ENCODE data around the gene UBE2R2. TPM values are rescaled to one million over a fixed set of nuclear protein-coding genes. Genes with fewer than 3 reads are reported as not detected.
A peak's percentile ranks its signal among the peaks of the same experiment; 100 is the strongest.
"Not testable (repeated sequence)": the region's sequence is repeated elsewhere in the genome, so short reads cannot be mapped to it uniquely, and the experiment has no call there.

The UBE2R2 gene
- polyA plus RNA-seq, 3 donors from 2014 or later = 13.9 to 21.9 (median 18.0) TPM

DNA sequence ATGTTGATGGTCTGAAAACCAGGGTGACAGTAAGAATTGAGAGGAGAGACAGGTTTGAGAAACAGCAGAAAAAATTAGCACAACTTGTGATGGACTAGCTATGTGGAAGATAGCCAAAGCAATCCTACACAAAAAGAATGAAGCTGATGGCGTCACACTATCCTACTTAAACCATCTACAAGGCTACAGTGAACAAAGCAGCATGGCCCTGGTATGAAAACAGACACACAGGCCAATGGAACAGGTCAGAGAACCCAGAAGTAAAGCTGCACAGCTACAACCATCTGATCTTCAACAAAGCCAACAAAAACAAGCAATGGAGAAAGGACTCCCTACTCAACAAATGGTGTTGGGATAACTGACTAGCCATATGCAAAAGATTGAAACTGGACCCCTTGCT is 7.5 kb upstream of the UBE2R2 start:
- Mint-ChIP-seq H3K4me1 (peaks cover 8 to 10% of the 10 kb centered on the region in 2 donors), H3K9me3 (no peaks in the 10 kb centered on the region), H3K27me3 (ENCODE audit: low read depth in 3 of 3) (peaks cover 1 to 3% (median 2%) of the 10 kb centered on the region in 3 donors), H3K4me3 (no peak overlapping the region), H3K36me3 (no peaks in the 10 kb centered on the region), H3K27ac (no peak overlapping the region)
- no peak for DNase-seq

DNA sequence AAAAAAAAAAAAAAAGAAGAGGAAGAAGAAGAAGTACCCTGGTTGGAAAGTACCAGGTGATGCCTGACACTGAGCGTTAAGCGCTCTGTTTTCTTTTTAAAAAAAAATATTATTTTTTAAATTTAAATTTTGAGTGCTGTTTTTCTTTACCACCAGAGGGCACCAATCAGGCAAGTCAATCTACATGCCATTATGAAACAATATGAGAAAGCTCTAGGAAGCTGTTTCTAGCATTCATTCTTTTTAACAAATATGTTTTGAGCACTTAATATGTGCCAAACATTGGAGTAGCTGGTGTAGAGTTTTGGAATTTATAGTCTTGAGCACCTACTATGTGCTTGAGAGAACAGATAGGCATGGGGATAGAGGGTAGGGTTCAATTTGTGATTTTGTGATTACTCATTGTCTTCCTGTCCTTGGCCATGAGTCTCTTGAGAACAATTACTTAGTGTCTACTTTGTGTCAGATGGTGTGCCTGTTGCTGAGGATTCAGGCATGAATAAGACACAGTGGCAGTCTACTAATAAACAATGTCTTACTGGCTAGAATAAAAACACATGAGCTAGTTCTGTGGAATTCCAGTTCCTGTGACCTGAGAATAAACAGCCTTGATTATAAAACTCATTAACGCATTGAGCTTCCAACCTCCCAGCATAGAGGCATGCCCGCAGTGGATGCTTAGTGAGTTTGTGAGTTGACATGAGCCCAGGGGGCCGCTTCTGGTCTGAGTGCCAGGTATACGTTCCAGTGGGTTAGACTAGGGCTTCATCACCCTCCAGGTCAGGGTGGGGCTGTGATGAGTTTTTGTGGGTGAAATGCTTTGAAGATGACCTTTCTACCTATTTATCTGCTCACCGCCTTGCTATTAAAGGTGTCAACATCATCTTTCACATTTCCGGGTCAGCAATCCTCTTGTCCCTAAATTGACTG is 3.0 kb upstream of the UBE2R2 start:
- Mint-ChIP-seq H3K27ac (peak overlapping the region; percentile 96 to 99 (median 98)), H3K9me3 (no peaks in the 10 kb centered on the region), H3K4me1 (peaks cover 36 to 37% of the 10 kb centered on the region in 2 donors), H3K4me3 (peak overlapping the region in 1 of 5 donors; percentile 24), H3K27me3 (ENCODE audit: low read depth in 3 of 3) (peaks cover 12 to 21% (median 17%) of the 10 kb centered on the region in 3 donors), H3K36me3 (no peaks in the 10 kb centered on the region)
- peak; percentile 56 to 61 (median 60) for DNase-seq

GRCh38 chr9:33815781-33816180 is 1.2 kb upstream of the UBE2R2 start:
- Mint-ChIP-seq H3K4me3 (peak overlapping the region; percentile 86 to 90 (median 89)), H3K27ac (peak overlapping the region; percentile 96 to 99 (median 98)), H3K9me3 (no peaks in the 10 kb centered on the region), H3K27me3 (ENCODE audit: low read depth in 3 of 3) (peaks cover 14 to 21% (median 16%) of the 10 kb centered on the region in 3 donors), H3K36me3 (no peaks in the 10 kb centered on the region), H3K4me1 (peaks cover 52 to 55% of the 10 kb centered on the region in 2 donors)
- no peak for DNase-seq

GRCh38 chr9:33817327-33818166 is 587 bp downstream of the UBE2R2 start:
- Mint-ChIP-seq H3K36me3 (no peaks in the 10 kb centered on the region), H3K4me3 (peak overlapping the region; percentile 94 to 99 (median 97)), H3K4me1 (peaks cover 58 to 61% of the 10 kb centered on the region in 2 donors), H3K27ac (peak overlapping the region; percentile 69 to 99 (median 78)), H3K27me3 (ENCODE audit: low read depth in 3 of 3) (peaks cover 14 to 21% (median 16%) of the 10 kb centered on the region in 3 donors), H3K9me3 (no peaks in the 10 kb centered on the region)
- peak; percentile 61 to 65 (median 64) for DNase-seq

- peak overlapping the region; percentile 94 to 99 (median 97) for H3K4me3 Mint-ChIP-seq
- H3K9me3 Mint-ChIP-seq = no peaks in the 10 kb centered on the region
- H3K27ac Mint-ChIP-seq = peak overlapping the region; percentile 95 to 99 (median 98)
- H3K4me1 Mint-ChIP-seq = peaks cover 58 to 61% of the 10 kb centered on the region in 2 donors
- no peaks in the 10 kb centered on the region for H3K36me3 Mint-ChIP-seq
- DNase-seq = peak; percentile 40 to 52 (median 51)
- H3K27me3 Mint-ChIP-seq (ENCODE audit: low read depth in 3 of 3) = peaks cover 14 to 21% (median 16%) of the 10 kb centered on the region in 3 donors
Observed at GRCh38 chr9:33818167-33818846, 1.3 kb downstream of the UBE2R2 start.

DNA sequence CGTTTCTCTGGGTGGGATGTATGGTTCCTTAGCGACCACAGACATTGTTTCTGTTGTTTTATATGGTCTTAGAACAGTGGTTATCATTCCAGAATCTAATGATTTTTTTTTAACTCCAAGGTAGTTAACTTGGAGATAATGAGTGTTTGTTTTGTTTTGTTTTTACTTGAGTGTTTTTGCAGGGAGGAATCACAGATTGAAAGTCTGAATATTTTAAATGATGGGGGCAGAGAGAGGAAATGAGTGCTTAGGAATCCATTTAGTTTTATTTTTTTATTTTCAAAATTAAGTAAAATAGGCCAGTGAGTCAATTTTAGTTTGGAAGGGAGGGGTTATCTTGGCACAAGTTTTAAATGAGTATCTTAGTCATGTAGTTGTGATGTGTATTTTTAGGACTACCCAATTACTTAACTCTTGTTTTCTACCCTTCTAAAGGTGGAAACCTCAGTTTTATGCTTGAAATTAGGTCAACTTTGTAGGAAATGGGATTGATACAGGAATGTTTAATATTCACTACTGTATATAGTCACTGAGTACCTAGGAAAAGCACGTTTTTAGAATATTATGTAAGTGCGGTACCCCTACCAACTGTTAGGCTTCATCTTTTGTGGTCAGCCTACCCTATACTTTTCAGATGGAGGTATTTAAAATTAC is 2.0 kb downstream of the UBE2R2 start:
- no peak for DNase-seq
- Mint-ChIP-seq H3K9me3 (no peaks in the 10 kb centered on the region), H3K4me1 (peaks cover 55% of the 10 kb centered on the region in 2 donors)

GRCh38 chr9:33820231-33820745 is 3.3 kb downstream of the UBE2R2 start:
- H3K4me1 Mint-ChIP-seq = peaks cover 42 to 43% of the 10 kb centered on the region in 2 donors
- peak overlapping the region in 5 of 6 donors; percentile 58 to 99 (median 77) for H3K27ac Mint-ChIP-seq
- peaks cover 12 to 18% (median 16%) of the 10 kb centered on the region in 3 donors for H3K27me3 Mint-ChIP-seq (ENCODE audit: low read depth in 3 of 3)
- no peaks in the 10 kb centered on the region for H3K9me3 Mint-ChIP-seq
- no peaks in the 10 kb centered on the region for H3K36me3 Mint-ChIP-seq
- peak overlapping the region; percentile 15 to 94 (median 58) for H3K4me3 Mint-ChIP-seq
- DNase-seq = no peak

More for the DNA sequence above, 2.0 kb downstream of the UBE2R2 start:
- peak overlapping the region; percentile 95 to 99 (median 98) for H3K27ac Mint-ChIP-seq
- H3K4me3 Mint-ChIP-seq = peak overlapping the region; percentile 94 to 99 (median 97)
- peaks cover 14 to 20% (median 16%) of the 10 kb centered on the region in 3 donors for H3K27me3 Mint-ChIP-seq (ENCODE audit: low read depth in 3 of 3)
- H3K36me3 Mint-ChIP-seq = no peaks in the 10 kb centered on the region

- DNase-seq = no peak
- no peaks in the 10 kb centered on the region for H3K36me3 Mint-ChIP-seq
- no peak overlapping the region for H3K27ac Mint-ChIP-seq
- H3K9me3 Mint-ChIP-seq = no peaks in the 10 kb centered on the region
- peaks cover 0 to 2% (median under 1%) of the 10 kb centered on the region in 3 donors for H3K27me3 Mint-ChIP-seq (ENCODE audit: low read depth in 3 of 3)
- H3K4me3 Mint-ChIP-seq = no peak overlapping the region
- H3K4me1 Mint-ChIP-seq = peaks cover 26 to 27% of the 10 kb centered on the region in 2 donors
Observed at GRCh38 chr9:33823801-33824200, 6.8 kb downstream of the UBE2R2 start.

- not testable (repeated sequence) for H3K4me1 Mint-ChIP-seq; H3K9me3 Mint-ChIP-seq; H3K36me3 Mint-ChIP-seq; H3K4me3 Mint-ChIP-seq; H3K27me3 Mint-ChIP-seq (ENCODE audit: low read depth in 3 of 3); DNase-seq; H3K27ac Mint-ChIP-seq
Observed at GRCh38 chr9:33827285-33827684, 10.3 kb downstream of the UBE2R2 start.

DNA sequence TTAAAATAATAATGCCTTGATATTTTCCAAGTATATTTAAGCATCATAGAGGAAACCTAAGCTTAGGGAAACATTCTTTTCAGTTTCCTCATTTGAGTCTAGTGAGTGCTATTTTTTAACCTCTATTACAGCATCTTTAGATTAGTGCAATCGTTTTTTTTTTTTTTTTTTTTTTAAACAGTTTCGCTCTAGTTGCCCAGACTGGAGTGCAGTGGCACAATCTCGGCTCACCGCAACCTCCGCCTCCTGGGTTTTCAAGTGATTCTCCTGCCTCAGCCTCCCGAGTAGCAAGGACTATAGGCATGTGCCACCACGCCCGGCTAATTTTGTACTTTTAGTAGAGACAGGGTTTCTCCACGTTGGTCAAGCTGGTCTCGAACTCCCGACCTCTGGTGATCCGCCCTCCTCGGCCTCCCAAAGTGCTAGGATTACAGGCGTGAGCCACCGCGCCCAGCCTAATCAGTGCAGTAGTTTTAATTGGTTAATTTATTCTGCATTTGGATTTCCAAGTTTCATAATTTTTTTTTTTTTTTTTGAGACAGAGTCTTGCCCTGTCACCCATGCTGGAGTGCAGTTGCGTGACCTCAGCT is 12.8 kb downstream of the UBE2R2 start:
- H3K27me3 Mint-ChIP-seq (ENCODE audit: low read depth in 3 of 3); H3K27ac Mint-ChIP-seq; H3K4me3 Mint-ChIP-seq; H3K36me3 Mint-ChIP-seq; DNase-seq; H3K9me3 Mint-ChIP-seq: not testable (repeated sequence)
- peaks cover 11 to 14% of the 10 kb centered on the region in 2 donors for H3K4me1 Mint-ChIP-seq

- H3K27ac Mint-ChIP-seq = peak overlapping the region in 4 of 6 donors; percentile 10 to 69 (median 58)
- H3K4me3 Mint-ChIP-seq = no peak overlapping the region
- peaks cover 36 to 60% of the 10 kb centered on the region in 2 donors for H3K4me1 Mint-ChIP-seq
- no peaks in the 10 kb centered on the region for H3K9me3 Mint-ChIP-seq
- no peak for DNase-seq
- peaks cover 0 to 2% (median 0%) of the 10 kb centered on the region in 3 donors for H3K27me3 Mint-ChIP-seq (ENCODE audit: low read depth in 3 of 3)
- H3K36me3 Mint-ChIP-seq = no peaks in the 10 kb centered on the region
Observed at GRCh38 chr9:33835625-33836260, 18.8 kb downstream of the UBE2R2 start.

DNA sequence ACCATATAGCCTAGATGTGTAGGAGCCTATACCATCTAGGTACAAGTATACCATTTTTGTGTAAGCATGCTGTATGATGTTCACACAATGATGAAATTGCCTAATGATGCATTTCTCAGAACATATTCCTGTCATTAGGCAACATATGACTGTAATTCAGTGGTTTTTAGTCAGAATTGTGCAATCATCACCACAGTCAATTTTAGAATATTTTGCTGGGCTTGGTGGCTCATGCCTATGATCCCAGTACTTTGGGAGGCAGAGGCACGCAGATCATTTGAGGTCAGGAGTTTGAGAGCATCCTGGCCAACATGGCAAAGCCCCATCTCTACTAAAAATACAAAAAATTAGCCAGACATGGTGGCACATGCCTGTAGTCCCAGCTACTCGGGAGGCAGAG is 19.3 kb downstream of the UBE2R2 start:
- Mint-ChIP-seq H3K4me1 (peaks cover 33 to 63% of the 10 kb centered on the region in 2 donors), H3K27ac (peak overlapping the region in 4 of 6 donors; percentile 16 to 76 (median 37))
- not testable (repeated sequence) for DNase-seq; H3K36me3 Mint-ChIP-seq; H3K9me3 Mint-ChIP-seq; H3K27me3 Mint-ChIP-seq (ENCODE audit: low read depth in 3 of 3); H3K4me3 Mint-ChIP-seq

All from immature natural killer cell (primary cell).